ENCODE results near the gene RASGRP3.
"Not testable (repeated sequence)": the region's sequence is repeated elsewhere in the genome, so short reads cannot be mapped to it uniquely, and the experiment has no call there.

RASGRP3 gene

DNA sequence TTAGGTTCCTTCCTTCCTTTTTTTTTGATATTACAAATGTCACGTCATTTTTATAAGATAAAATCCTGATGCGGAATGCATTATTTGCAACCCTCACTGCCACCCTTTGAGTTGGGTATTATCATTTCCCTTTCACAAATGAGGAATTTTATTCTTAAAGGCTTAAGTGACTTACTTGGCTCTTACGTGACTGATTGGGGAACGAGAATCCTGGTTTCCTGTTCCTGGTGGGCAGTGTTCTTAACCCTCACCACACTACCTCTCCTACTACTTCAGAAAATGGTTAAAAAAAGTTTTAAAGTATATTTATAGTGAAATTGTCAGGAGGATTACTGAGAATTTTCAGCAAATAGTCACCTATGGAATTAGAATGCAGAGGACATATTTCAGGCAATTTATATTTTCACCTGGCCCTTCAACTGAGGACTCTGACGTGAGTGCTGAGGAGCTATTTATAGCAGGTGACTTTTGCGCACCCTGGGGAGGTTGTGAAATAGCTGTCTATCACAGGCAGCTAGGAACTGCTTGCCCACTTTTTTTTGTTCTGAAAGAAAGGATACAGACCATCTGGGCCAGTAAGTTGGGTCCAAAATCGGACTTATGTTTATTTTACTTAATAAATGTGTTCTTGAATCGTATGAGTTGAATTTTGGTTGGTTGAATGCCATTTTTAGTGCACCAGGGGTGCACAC is 18.7 kb upstream of the RASGRP3 start:
- ATAC-seq (no peak), DNase-seq (no peak)

DNA sequence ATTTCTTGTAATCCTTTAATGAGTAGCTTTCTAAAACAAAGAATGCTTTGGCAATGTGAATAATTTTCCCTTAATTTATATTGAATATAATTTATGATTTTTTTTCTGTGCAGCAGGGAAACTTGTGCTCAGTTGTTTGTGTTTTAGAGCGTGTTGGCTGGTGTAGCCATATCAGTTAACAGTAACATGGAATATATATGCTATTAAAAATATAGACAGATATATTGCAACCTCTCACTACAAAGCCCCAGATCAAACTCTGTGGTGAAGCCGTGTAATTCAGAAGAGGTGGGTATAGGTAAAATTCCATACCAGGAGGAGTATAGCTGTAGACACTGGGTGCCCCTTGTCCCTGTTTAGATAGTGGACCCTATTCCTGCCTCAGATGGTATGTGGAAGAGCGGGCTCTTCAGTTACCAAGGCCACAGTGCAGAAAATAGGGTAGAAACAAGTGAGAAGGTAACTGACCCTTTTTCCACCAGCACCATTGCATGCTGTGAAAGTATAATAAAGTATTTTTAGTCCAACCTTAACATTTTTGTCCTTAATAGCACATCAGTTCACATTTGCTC is 18.1 kb upstream of the RASGRP3 start:
- ATAC-seq, result no peak
- DNase-seq, result no peak

DNA sequence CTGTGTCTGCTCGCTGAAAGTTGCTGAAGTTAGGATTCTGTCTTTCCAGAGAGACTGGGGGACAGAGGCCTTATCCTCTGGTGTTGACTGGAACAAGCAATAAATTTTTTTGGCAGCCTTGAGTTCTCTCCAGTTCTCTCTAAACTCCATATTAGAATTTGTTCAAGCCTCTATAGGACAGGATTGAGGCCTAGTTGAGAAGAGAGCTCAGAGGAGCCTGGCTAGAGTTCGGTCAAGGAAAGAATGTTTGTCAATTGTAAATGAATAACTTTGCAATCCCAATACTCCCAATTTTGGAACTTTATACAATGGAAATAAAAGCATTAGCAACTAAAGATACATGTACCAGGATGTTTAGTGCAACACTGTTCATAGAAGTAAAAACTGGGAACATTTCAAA is 16.7 kb upstream of the RASGRP3 start:
- ATAC-seq (no peak), DNase-seq (no peak)

DNA sequence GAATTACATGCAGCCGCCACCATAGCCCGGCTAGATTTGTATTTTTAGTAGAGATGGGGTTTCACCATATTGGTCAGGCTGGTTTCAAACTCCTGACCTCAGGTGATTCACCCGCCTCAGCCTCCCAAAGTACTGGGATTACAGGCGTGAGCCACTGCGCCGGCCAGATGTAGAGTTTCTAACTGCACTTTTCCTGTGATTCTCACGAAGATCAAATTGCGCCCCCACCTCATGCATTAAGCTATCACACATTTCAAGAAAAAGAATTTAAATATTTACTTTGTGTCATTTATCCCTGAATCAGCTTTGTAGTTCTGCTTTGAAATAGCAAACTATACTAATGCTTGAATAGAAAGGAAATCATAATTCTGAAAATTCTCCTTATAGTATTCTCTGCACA is 13.9 kb upstream of the RASGRP3 start:
- not testable (repeated sequence) for ATAC-seq, DNase-seq

DNA sequence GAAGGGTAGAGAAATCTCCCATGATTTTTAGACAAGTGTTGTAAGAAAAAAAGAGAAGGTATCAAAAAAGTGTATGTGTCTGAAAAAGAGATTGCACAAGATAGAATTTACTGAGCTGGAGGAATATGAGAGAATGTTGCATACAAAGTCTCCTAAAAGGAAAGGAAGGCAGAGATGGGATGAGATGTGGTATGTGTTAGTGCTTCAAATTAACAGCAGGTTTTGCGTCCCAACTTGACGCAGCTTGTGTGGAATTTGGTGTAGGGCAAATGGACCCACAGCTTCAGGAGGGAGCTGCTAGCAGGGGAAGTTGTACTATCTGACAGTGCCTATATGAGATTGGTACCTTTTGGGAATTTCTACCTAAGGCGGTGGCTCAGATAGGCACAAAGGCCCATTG is 9.0 kb upstream of the RASGRP3 start:
- ATAC-seq (no peak), DNase-seq (no peak)

DNA sequence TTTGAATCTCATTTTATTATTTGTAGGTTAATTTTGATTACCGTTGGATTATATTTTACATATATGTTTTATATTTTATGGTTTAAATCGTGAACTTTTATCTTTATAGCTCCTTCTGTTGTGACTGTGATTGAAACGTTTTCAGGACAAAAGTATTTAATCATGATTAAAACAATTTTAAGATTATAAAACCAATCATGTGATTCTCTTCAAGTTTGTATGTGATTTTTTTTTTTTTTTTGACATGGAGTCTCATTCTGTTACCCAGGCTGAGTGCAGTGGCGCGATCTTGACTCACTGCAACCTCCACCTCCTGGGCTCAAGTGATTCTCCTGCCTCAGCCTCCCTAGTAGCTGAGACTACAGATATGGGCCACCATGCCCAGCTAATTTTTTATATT is 7.2 kb upstream of the RASGRP3 start:
- ATAC-seq, result no peak
- DNase-seq, result no peak

DNA sequence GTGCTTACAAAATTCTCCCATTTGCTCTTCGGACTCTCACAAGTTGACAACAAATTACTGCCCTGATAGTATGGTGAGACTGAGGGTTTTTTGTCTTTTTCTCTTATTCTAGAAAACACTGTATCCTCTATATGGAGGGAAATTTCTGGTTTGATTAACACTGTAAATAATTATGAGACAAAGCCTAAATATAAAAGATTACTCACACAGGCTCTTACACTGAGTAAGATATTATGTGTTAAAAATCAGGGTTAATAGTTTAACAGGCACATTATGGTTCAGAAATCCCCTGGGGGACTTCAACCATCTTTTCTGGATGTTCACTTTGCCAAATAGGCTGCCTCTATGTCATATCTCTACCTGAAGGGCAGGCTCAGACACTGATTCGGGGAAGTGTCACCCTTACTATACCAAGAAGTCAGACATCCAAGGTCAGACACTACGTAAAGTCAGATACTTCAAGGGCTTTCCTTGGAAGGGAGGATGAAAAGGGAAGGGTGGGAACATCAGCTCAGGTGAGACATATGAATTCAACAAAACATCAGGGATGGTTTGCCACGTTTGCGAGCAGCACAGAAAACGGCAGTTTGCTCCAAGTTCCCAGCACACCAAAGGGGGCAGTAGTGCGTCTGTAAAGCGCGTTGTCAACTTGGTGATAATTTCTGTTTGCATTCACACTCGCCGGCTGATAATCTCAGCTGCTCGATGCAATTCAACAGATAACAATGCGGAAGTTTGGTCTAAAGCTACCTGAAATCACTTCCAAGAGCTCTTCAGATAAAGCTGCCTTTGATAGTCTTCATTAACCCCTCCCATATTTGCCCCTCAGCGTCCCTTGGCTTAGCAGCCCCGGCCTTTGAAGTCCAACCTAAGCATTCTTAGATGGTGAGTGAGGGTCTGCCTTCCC is 972 bp upstream of the RASGRP3 start:
- ATAC-seq (peak; percentile 64), DNase-seq (peak; percentile 77)

DNA sequence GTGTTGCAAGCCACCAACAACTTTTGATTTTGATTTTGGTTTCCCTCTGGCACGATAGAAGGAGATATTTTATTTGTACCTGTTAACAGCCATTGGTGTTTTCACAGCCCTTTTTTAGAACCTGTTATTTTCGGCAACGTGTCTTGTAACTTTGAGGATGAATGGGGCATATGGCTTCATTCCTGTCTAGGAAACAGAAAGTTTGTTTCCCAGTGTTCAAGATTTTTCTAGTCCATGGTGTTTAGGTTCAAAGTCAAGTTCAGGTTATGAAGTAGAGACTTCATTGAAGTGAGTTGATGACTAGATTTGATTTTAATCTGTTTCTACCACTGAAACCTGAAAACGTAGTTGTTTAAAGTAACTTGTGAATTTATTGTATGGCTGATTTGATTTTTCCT is 343 bp downstream of the RASGRP3 start:
- no peak for ATAC-seq
- no peak for DNase-seq

DNA sequence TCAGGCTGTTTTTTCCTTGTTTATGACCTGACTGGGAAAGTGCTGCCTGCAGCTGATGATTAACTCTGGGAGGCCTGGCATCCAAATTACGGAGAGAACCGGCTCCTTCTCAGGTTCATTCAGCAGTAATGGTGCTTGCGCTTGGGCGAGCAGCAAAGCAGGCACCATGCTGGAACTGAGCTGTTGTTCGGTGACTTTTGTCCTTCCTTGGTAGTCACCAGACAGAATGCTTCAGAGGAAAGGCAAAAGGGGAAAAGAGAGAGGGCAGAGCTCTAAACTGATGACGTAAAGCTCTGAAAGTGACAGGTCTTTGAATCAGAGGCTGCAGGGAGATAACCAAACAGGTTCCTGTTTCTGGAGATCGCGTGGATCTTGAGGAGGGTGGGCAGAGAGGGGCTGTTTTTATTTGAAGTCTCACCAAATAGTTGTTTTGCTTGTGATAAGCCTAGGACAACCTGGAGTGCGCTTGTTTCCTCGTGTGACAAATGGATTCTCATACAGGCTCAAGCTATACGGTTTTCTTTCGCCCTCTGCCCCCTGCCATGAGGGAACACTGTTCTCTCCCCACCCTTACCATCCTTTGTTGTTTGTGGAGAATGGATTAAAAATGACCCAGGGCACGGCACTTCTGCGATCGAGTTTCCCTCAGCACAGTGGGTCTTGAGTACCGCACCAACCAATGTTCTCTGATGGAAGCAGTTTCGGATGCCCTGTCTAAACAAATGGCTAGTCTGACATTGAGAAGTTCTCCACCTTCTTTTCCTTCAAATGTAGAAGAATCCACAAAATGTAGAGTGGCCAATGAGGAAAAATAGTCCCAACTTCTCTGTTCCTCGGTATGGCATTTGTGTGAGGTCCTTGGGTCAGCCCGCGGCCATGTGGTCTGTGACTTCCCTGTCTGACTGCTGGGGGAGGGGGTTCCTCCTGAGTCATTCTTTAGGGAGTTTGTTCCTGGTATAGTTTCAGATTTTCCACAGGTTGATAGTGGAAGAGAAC is 1.3 kb downstream of the RASGRP3 start:
- ATAC-seq, result peak; percentile 13
- no peak for DNase-seq

DNA sequence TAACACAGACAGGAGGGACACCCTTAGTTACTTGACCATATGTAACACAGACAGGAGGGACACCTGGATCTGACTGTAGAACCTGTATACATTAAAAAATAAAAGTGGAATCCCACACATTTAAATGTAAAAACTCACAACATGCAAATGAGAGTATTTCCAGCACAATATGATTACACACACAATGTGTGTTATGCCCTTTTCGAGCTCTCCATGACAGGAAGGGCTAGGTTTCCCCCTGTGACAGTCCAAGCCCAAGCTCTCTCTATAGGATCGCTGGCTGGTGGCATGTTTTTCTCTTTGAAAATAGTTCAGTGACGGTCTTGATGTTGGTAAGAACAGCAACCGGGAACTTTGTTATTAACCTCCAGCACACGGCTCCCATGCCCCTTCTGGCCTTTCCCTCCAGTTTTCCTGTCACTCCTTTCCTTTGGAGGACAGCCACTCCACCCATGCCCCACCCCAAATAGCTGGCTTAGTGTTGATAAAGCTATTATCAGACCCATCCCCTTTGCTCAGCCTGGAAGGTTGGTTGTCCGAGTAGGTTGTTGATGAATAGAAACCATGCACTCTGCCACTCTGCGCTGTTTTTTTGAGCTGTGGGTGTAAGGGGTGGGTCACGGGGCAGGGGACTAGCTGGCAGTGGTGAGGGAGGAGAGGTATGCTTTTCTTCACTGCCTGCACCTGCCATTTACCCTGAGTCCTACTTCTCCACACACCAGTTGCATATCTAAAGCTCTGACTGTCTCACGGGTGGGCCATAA is 2.7 kb downstream of the RASGRP3 start:
- ATAC-seq (no peak), DNase-seq (no peak)

DNA sequence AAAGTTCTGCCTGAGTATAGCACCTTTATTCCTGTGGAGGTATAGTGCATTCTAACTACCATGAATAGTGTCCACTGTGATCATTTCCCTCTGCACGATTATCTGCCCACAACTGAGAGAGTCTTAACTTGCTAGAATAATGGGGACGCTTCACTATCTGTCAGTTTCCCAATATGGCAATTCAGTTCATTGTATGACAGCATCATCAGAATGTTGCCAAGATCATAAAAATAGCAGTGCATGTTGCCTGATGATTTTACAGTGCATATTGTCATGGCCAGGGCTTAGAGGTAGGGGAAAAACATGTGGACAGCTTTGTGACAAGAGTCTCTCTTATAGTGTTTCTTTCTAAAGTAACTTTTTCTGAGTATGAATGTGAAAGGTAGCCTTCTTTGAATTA is 6.1 kb downstream of the RASGRP3 start:
- ATAC-seq (no peak), DNase-seq (no peak)

DNA sequence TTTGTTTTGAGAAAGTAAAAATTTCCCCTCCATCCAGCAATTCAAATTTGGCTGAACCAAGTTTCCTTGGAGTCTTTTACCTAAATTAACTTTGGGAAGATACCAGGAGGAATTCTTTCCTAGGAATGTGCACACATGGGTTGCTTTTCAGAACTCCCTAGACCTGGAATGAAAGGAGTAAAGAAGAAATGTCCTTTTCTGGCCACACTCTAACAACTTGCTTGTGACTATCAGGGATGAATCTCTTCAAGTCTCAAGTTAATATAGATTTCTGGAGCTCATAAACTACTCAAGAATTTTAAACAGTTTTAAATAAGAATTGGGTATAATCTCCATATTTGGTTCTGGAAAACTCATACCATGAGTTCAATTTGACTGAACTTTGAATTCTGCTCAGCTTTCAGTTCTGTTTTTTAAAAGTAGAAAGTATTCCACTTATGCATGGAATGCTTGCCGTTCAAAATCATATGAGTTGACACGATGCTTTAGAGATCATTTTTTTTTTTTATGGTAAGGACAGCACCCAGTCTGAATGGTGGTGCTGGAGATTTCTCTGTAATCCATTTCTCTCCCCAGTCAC is 7.7 kb downstream of the RASGRP3 start:
- ATAC-seq (no peak), DNase-seq (no peak)

DNA sequence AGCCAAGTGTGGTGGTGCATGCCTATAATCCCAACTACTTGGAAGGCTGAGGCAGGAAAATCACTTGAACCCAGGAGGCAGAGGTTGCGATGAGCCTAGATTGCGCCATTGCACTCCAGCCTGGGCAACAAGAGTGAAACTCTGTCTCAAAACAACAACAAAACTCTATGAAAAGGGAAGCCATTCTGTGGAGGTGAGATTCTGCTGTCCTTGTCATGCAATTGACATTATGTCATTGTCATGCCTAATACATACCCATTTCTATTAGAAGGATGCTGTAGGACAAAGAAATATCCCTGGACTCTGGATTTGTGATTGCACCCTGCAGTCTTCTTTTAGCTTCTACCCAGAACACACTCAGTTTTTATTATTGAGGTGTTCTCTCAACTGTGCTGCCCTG is 8.6 kb downstream of the RASGRP3 start:
- no peak for DNase-seq

DNA sequence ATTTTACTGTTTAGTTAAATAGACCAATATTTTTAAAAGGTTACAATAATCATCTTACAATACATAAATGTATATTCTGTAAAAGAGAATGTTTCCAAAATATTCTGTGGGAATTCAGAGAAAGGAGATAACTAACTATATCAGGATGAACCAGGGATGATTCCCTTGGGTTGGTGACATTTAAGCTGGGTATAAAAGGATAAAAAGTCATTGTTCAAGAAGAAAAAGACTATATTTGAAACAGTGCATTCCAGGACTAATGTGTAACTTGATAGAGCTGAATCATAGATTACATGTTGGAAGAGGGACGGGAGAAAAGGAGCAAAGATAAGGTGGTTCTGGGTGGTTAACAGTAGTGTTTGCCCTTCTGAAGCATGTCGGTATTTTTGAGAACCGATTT is 10.1 kb downstream of the RASGRP3 start:
- ATAC-seq (no peak), DNase-seq (no peak)

More for the DNA sequence above, 8.6 kb downstream of the RASGRP3 start:
- ATAC-seq, result no peak

DNA sequence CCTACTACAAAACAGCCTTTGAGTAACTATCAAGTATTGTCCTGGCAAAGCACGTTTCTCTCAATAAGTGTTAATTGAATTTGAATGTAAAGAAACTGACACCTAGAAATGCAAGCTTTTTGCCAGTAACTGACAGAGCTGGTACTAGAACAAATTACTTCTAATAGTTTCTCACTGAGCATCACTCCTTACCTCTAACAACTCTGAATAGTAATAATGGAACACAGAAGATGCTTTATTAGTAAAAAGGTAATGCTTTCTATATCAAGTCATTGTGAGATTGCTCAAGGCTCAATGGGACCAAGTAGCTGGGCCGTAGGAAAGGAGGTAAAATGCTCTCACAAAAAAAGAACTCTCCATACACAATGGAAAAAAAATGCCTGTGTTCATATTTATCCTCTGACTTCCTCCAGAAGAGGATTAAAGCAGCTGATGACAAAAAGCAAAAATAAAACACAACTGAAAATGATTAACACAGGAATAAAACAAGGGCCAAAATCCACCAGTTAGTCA is 11.8 kb downstream of the RASGRP3 start:
- no peak for ATAC-seq
- no peak for DNase-seq

DNA sequence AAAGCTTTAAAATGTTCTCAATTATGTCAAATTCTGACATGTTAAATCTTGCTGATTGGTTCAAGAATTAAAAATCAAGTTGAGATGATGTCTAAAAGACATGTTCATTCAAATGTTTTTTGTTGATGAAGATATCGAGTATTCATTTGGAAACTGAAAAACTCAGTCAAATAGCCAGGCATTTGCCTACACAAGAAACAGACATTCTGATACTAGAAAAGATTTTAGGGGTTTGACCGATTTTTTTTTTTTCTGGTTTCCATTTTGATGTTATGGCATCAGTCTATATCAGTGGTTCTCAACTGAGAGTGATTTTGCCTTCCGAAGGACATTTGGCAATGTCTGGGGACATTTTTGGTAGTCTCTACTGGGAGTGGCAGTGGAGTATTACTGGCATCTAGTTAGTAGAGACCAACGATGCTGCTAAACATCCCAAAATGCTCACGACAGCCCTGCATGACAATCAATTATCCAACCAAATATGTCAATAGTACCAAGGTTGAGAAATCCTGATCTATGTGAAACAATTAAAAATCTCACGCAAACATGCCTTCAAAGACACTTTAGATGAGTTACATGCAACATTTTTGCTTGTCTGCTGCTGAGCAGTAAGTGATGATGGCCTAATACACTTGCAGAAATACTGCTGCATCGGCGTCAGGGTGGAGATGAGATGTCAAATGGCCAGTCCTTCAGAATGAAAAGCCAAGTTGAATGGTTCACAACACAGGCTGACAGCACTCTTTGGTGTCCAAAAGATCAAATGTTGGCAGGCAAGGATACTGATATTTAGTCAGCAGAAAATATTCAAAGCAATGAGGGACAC is 12.5 kb downstream of the RASGRP3 start:
- DNase-seq (no peak), ATAC-seq (peak; percentile 47)

DNA sequence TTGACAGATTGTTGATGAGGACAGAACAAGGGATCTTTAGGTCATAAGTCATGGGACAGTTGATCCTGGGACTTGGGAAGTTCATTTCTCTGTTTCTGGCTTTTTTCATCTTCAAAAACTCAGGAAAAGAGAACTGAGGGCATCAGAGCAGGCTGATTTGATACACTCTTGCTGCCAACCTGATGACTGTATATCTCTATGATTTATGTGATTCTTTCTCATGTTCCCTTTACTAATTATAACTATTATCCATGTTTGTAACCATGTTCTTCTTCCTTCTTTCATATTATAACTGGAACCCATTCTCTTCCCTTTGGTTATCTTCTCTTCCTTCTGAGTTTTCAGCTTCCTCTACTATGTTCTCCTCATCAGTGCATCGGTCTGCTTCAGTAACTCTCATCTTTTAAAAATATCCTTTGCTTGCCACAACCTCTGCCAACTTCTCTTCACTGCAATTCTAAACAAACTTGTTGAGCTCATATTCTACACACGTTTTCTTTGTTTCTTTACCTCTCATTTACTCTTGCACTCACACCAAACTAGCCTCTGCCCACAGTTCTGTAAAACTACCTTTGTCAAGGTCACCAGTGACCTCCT is 13.5 kb downstream of the RASGRP3 start:
- no peak for ATAC-seq
- no peak for DNase-seq

DNA sequence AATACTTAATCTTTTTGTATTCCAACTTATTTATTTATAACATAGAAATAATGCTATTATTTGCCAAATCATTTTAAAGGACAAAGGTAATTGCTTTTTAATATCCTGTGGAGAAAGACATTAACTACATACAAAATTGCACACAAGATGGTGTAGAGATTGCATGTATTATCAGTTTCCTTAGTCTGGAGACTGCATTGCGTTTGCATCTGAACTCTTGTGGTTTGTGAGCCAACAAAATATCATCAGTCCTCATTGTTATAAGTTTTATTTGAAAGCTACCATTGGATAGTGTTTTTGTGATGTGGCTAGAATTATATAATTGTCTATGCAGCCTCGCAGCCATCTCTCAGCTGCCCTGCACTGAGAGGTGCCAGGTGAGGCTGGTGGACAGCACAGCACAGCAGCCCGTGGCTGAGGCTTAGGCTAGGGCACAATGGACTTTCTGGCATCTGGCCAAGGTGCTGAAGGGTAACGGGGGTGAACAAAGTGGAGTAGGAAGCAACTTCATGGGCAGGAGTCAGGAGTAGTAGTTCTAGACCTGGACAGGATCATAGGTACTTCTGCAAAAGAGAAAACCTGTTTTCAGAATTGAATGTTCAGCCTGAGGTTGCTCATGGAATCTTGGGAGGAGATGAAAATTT is 15.1 kb downstream of the RASGRP3 start:
- no peak for ATAC-seq

More for the DNA sequence above, 15.1 kb downstream of the RASGRP3 start:
- no peak for DNase-seq
